Inflammatory macrophage (primary cell): ENCODE data around the gene UBTD1.
A peak's percentile ranks its signal among the peaks of the same experiment; 100 is the strongest.

ENCODE experiments used
- DNase-seq, 2 donors: peaks; one replicate each; pipeline ENCODE4 v3.0.0-alpha.2; 2020 to 2022

Gene UBTD1

DNA sequence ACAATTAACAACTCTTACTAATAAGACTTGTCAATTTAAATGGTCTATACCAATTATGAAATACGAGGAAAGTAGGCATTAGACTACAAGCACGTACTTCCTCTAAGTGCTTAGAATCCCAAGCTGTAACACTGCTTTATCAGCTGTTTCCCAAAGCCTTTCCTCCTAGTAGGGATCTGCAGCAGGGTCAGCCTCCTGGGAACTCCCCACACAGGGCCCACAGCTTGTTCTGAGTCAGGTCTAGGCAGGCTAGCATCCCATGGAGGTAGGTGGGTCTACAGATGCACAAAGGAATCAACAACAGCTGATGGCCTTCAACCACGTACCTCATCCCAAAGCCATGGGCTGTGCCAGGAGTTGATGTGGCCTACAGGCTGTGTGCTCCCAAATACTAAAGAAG lies 15.2 kb upstream of the UBTD1 start:
- peak in 1 of 2 donors; percentile 29 for DNase-seq

GRCh38 chr10:97483921-97484320 lies 14.8 kb upstream of the UBTD1 start:
- no peak for DNase-seq

DNA sequence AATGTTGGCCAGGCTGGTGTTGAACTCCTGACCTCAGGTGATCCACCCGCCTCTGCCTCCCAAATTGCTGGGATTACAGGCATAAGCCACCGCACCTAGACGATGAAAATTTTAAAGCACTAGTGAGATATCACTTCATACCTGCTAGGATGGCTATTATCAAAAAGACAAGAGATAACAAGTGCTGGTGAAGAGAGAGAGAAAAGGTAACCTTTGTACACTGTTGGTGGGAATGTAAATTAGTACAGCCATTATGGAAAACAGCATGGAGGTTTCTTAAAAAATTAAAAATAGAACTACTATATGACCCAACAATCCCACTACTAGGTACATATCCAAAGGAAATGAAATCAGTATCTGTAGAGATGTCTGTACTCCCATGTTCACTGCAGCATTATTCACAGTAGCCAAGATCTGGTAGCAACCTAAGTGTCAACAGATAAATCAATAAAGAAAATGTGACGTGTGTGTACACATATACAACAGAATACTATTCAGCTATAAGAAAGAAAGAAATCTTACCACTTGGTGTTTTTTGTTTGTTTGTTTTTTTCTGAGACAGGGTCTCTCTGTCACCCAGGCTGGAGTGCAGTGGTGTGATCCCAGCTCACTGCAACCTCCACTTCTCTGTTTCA lies 13.0 kb upstream of the UBTD1 start:
- DNase-seq, result no peak

DNA sequence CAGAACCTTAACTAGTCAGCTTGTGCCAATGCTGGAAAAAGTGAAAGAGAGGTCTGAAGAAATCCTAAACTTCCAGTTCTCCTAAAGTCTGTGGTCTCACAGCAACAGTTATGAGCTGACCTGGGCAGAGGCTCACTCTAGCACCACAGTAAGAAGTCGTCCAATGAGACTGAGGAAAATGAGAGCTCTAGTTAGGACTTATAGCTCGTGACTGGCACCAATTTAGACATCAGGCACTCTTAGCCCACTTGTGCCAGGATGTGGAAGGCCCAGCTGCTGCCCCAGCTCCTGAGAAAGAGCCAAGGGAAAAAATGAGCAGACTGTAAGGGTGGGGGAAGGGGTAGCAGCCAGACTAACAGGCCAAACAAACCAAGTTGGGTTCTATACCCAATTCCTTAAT lies 8.1 kb upstream of the UBTD1 start:
- DNase-seq, result peak in 1 of 2 donors; percentile 28

DNA sequence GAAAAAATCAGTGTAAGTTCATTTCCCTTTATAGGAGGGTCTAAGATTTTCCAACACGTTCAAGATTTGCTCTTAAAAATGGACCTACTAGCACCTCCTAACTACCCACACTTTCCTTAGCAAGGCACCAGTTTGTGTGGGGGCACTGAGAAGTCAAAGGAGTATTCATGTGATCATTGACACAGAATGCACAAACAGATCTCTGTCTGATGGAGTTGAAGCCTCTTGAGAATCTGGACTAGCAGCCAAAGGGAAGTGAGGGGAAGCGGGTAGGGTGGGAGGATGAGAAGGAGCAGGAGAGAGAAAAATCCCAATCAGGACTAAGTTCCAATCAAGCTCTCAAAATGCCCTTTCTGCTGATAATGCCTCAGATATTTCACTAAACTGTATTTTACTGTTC lies 4.6 kb upstream of the UBTD1 start:
- peak; percentile 62 to 78 for DNase-seq

GRCh38 chr10:97494863-97495506 lies 3.7 kb upstream of the UBTD1 start:
- no peak for DNase-seq

DNA sequence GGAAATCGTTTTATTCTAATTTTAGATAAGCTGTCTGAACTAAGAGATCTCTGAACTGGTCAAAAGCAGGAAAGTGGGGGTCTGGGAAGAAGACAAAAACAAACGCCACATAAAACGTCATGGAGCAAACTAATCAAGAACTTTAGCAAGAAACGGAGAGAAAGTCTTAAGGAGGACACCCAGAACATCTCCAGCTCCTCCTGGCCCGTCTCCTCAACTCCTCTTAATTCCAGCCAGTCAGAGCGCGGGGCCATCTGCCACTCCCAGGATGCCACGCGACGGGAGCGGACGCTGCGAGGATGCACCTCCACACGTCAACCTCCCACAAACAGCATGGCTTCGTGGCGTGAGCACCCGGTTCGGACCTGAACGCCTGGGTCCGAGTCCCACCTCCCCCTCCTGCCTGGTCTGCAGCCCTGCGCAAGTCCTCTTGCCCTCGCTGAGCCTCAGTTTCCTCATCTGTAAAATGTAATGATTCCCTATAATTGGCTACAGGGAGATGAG lies 1.1 kb upstream of the UBTD1 start:
- peak; percentile 79 to 86 for DNase-seq

DNA sequence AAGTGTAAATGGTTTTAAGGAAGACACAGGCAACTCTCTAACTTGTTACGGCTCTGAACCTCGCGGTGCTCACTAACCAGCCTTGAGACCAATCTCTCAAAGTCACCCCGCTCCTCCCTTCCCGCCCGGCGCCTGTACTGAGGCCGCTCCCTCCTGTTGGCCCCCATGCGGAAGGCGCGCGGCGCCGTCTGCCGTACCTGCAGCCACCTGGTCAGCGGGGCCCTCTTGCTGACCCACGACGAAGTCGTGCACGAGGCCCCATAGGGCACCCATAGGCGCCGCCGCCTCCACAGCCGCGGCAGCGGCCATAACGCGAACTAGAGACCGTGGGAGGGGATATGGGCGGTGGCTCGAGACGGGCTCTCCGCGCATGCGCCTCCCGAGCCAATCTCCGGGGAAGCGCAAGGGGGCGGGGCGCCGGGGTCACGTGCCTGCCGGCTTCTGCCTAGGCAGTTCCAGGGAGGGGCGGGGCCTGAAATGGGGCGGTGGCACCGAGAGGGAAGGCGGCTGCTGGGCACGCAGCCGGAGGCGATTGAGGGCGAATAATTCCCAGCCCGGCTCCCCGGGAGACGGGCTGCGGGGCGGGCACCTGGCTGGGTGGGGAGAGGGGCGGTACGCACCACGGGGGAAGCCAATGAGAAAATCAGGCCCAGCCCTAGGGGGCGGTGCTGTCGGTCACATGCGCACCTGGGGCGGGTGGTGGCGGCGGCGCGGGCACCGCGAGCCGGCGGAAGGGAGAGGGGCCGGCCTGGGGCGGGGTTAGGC lies 466 bp upstream of the UBTD1 start, which contains the start of gene MMS19:
MMS19 (minus strand) TSS at position 347 of the 765 bp plus-strand sequence; CDS start at position 309, 38 bp downstream.
- DNase-seq, result peak; percentile 97 to 99

- DNase-seq, result peak; percentile 55 to 67
Measured at GRCh38 chr10:97499561-97500296, 1.0 kb downstream of the UBTD1 start.

GRCh38 chr10:97500297-97500575 lies 1.5 kb downstream of the UBTD1 start:
- DNase-seq, result no peak

GRCh38 chr10:97502916-97503315 lies 4.2 kb downstream of the UBTD1 start:
- DNase-seq, result no peak

DNA sequence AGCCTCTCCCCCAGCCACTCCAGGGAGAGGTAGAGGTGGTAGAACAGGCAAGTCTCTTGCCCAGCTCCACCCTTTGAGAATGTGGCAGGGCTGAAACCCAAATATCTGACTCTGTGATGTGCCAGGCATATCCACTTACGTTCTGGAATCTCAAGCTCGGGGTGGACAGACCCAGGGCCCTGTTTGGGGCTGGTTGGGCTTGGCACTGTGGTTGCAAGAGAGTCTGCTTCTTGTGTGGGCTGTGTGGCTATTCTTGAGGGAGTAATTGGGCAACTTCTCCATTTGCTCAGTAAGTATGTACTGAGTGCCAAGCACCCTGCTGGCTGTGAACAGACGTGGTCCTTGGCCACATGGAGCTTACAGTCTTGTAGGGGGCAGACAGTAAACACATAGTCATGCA lies 4.7 kb downstream of the UBTD1 start:
- DNase-seq, result peak; percentile 65 to 80

DNA sequence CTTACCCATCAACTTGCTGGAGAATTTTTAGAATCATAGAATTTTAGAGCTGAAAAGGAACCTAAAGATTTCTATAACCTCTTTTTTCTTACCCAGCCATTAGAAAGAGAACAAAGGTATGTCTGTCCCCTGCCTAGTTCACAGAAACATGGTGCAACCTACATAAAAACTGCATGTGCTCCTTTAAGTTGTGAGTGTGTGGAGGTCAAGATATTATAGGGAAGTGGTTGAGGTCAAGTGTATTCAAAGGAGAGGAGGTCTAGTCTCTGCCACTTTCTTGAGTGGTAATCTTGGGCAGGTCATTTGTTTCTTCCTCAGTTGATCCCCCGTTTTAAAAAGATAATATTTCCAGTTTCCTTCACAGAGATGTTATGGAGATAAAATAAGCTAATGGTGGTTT lies 6.4 kb downstream of the UBTD1 start:
- DNase-seq, result peak; percentile 41 to 47

- DNase-seq, result peak; percentile 57
Measured at GRCh38 chr10:97506199-97506991, 7.7 kb downstream of the UBTD1 start.

DNA sequence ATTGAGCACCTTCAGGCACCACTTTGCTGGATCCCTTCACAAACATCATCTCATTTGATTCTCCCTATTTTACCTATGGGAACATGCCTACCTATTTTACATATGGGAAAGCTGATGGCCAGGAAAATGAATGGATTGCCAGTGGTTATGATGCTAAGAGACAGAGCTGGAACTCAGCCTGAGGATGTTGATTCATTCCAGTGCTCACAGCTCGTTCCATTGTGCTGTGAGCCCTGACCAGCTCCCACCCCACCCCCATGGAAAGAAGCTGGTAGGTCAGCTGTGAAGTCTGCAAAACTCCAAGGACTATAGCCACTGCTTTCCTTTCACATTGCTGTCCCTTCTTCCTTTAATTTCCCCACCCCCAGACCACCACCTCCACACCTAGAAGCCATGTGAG lies 9.6 kb downstream of the UBTD1 start:
- no peak for DNase-seq

DNA sequence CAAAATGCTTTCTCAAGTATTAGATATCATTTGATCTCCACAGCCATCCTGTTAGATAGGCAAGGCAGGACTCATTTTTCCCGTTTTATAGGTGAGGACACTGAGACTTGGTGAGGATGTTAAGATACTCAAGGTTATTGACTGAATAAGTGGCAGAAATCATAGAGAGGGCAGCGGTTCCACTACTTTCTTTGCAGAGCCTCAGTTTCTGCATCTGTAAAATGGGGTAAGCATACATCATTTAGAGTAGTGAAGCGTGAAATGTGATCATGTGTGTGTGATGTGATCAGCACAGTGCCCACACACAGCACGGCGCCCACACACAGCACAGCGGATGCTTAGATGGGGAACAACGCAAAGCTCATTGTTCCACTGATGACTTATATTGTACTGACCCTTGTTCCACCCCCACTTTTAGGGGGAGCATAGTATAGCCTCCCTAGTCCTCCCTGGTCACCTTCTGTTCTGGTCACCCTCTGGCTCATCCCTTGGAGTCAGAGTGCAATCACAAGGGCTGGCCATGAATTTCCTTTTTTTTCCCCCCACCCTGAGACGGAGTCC lies 10.5 kb downstream of the UBTD1 start:
- peak; percentile 93 to 97 for DNase-seq

DNA sequence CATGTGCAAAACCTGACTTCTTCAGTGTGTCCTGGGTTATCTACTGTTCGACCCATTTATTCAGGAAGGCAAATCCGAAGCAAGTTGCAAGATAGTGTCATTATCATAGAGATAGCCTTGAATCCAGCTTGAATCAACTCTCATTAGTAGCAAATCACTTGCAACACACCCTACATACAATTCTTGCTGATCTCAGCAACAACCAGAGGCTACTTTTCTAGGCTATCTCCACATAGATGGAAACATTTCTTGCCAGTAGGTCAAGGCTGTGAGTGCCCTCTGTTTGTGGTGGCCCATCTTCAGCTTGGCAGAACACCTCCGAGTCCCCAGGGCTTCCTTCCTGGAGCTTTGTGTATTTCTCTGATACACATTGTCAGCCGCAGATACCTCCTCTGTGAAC lies 12.0 kb downstream of the UBTD1 start:
- no peak for DNase-seq

GRCh38 chr10:97511711-97512440 lies 13.2 kb downstream of the UBTD1 start:
- DNase-seq, result no peak

DNA sequence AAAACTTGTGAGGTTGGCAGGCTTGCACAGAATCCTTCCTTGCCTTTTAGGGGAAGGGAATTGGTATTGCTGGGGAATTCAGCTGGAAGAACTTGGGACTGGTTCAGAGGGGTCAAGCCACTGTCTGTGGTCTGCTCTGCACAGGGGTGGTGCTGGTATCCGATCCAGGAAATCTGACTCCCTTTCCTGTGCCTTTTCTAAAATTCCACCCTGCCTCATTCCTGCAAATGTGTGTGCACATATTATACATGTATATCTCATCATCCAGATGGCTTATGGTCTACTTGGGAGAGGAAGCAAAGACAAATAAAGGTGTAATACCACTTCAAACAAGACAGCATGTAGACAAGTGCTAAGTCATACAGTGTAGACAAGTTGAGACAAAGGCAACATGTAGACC lies 14.3 kb downstream of the UBTD1 start:
- no peak for DNase-seq

DNA sequence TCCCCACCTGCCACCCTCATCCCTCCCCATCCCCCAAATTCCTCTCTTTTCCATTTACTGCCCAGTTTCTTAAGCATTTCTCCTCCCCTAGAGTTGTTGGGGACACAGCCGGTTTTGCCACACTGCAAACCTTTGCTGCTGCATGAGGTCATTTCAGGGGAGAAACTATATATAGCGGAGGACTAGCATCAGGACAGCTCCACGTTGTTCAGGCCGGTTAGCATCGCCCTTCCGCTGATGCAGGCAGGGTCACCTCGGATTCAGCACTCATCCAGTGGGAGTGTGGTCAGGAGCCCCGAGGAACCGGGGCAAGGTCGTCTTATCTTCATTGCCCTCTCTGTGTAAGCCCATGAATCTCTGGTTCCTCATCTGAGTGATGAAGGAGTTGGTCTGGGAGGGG lies 15.6 kb downstream of the UBTD1 start:
- no peak for DNase-seq
